ENCODE measurements around the gene BET1L. TPM values are rescaled to one million over a fixed set of nuclear protein-coding genes. Genes with fewer than 3 reads are reported as not detected.

BET1L gene
- total RNA-seq = 26.3 and 33.6 TPM in 2 replicates

GRCh38 chr11:207208-207862 is at the start of gene BET1L, which contains the start of gene RIC8A:
Gene BET1L, minus strand, starts transcription at chr11:207399. Its CDS starts 78 bp downstream, at chr11:207321.
Gene RIC8A, plus strand, starts transcription at chr11:207708. Its CDS starts 1,147 bp downstream, at chr11:208855.

DNA sequence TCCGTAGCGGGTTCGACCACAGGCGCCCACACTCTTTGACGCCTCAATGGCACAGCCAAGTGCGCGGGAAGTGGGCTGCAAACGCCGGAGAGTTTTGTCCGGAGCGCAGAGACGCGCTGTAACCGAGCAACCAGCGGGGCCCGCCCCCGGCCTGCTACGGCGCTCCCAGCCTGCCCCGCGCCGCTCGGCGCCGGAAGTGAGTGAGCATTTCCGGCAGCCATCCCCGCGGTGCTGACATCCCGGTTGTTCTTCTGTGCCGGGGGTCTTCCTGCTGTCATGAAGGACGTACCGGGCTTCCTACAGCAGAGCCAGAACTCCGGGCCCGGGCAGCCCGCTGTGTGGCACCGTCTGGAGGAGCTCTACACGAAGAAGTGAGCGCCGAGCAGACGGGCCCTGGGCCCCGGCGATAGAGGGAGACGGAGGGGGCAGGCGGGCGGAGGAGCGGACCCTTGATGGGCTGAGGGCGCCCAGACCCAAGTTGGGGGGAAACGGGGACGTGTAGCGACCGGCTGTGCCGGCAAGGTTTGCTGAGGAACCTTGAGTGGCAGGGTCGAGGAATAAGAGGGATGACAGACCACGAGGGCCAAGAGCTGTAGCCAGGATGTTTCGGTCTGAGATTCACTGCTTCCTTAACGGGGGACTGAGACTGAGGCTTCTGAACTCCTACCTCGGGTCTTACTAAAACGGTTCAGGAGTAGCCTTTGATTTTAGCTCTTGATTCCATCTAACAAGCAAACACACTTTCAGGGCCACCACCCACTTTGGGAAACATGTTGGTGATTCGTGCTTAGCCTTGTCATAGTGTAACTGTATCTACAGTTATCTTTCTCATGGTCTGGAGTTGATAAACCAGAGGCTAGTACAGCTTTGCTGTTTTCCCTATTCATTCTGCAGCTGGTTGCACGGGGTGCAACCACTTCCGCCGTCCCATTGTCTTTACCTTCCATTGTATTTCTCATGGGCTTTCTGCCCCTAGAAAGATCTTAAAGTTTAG is 29.9 kb upstream of the BET1L start, which contains the start of gene PSMD13:
TSS of gene PSMD13 (plus strand) at position 203 of the 994 bp plus-strand sequence. CDS start at position 277, 74 bp downstream.

DNA sequence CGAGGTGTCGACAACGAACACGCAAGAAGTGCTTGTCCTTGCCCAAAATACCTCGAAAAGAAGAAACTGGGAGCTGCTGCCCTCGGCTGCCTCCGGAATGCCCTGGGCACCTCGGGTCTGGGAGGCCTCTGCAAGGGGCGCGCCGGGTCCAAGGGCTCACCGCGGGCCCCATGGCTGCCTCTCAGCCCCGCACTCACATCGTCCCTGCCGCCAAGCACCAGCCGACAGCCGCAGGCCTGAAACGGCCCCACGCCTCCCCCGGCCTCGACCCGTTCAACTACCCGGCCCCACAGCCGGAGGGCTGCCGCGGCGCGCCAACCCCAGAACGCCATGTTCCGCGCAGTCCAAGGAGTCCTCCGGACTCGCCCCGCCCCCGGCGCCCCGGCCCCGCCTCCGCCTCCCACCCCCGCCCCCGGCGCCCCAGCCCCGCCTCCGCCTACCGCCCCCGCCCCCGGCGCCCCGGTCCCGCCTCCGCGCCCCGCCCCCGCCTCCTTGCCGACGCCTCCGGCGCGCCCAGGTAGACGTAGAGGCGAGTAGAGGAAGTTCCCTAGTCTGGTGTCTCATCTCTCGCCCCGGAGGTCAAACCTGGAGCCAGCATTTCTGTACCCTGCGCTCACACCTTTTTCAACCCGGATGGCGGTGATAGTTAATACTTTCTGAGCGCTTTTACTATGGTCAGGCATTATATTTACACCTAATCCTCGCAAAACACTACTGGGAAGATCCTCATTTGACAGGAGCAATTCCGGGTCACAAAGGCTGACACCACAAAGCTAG is 29.0 kb upstream of the BET1L start, which contains the start of gene SIRT3:
TSS of gene SIRT3 (minus strand) at position 346 of the 777 bp plus-strand sequence. CDS start at position 332, 14 bp downstream.

DNA sequence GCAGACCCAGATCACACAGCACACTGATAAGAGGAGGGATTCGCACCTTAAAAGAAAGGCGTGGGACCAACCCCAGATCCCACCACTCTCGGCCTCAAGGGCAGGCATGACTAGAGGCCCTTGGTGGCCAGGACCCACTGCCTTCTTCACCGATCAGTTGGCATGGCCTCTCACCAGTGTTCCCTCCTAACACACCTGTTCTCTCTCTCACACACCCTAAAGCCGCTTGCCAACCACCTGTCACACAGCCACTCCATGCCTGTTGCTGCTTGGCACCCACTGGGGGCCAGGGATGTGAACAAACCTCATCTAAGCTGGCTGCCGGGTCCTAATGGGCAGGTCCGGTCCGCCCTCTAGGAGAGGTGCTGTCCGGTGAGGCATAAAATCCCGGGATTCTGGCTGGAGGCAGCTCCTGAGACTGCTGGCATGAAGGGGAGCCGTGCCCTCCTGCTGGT is 14.5 kb downstream of the BET1L start, which contains the start of gene SCGB1C1:
TSS of gene SCGB1C1 (plus strand) at position 405 of the 455 bp plus-strand sequence. CDS start at position 427, 22 bp downstream.

Other genes starting within 250 kb of the BET1L start
- not detected in 2 replicates for gene SCGB1C1, start 14.3 kb downstream of the BET1L start, total RNA-seq
- 71.2 and 82.5 TPM in 2 replicates for gene RIC8A, start 309 bp upstream of the BET1L start, total RNA-seq
- gene SIRT3, start 28.9 kb upstream of the BET1L start, total RNA-seq = 9.8 and 15.2 TPM in 2 replicates
- 94.1 and 119 TPM in 2 replicates for gene PSMD13, start 29.6 kb upstream of the BET1L start, total RNA-seq
- gene NLRP6, start 71.0 kb upstream of the BET1L start, total RNA-seq = not detected in 2 replicates
- 9.8 and 16.9 TPM in 2 replicates for gene PGGHG, start 81.7 kb upstream of the BET1L start, total RNA-seq
- gene IFITM5, start 92.1 kb upstream of the BET1L start, total RNA-seq = not detected in 2 replicates
- 312 and 572 TPM in 2 replicates for gene IFITM2, start 100.4 kb upstream of the BET1L start, total RNA-seq
- gene IFITM1, start 106.6 kb upstream of the BET1L start, total RNA-seq = 300 and 328 TPM in 2 replicates
- gene IFITM3, start 113.5 kb upstream of the BET1L start, total RNA-seq = 559 and 914 TPM in 2 replicates
- 3.0 and 28.3 TPM in 2 replicates for gene B4GALNT4, start 162.1 kb upstream of the BET1L start, total RNA-seq
- gene PKP3, start 186.8 kb upstream of the BET1L start, total RNA-seq = 1.9 and 11.9 TPM in 2 replicates
- gene SIGIRR, start 207.6 kb upstream of the BET1L start, total RNA-seq = 45.2 and 50.6 TPM in 2 replicates
- not detected in 2 replicates for gene ANO9, start 234.6 kb upstream of the BET1L start, total RNA-seq
- gene PTDSS2, start 242.9 kb upstream of the BET1L start, total RNA-seq = 65.9 and 71.3 TPM in 2 replicates

Data from pericardium fibroblast (primary cell).